AG09309 (cell line): ENCODE measurements around the gene SMPDL3A.

Experiments used
- DNase-seq: peaks from one replicate; pipeline ENCODE4 v3.0.0-alpha.2; 2010; ENCODE audit warnings: low read depth
- H3K4me3 ChIP-seq: 2 replicates; pipeline ENCODE4 v1.5.1; 2011; ENCODE audit warnings: mild to moderate bottlenecking, low read depth, low read length, moderate library complexity; ENCODE audit not compliant: control insufficient read depth
- TF ChIP-seq, protein P1 (sequence below): IDR thresholded peaks from 2 replicates; pipeline ENCODE4 v1.5.1; 2011; ENCODE audit warnings: mild to moderate bottlenecking, low read depth, low read length, inconsistent platforms; ENCODE audit not compliant: insufficient read depth, control insufficient read depth; ENCODE audit errors: missing control alignments

SMPDL3A gene

DNA sequence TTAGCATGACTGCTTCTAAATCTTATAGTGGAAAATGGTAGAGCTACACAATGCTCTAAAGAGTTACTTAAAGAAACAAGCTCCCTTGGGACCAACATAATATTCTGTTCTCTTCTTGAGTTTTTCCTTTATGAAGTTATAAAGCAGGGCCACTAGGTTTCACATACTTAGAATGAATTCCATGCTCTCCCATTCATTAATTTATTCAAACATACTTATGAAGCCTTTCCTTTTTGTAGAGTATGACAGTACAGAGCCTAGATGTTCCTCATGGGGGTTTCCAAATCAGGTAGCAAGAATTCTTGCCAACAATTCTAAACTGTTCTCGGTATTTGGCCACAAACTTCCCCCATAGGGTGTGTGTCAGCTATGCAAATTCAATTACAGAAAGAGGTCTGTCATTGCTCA, 30.1 kb upstream of the SMPDL3A start:
- TF ChIP-seq, protein P1, sequence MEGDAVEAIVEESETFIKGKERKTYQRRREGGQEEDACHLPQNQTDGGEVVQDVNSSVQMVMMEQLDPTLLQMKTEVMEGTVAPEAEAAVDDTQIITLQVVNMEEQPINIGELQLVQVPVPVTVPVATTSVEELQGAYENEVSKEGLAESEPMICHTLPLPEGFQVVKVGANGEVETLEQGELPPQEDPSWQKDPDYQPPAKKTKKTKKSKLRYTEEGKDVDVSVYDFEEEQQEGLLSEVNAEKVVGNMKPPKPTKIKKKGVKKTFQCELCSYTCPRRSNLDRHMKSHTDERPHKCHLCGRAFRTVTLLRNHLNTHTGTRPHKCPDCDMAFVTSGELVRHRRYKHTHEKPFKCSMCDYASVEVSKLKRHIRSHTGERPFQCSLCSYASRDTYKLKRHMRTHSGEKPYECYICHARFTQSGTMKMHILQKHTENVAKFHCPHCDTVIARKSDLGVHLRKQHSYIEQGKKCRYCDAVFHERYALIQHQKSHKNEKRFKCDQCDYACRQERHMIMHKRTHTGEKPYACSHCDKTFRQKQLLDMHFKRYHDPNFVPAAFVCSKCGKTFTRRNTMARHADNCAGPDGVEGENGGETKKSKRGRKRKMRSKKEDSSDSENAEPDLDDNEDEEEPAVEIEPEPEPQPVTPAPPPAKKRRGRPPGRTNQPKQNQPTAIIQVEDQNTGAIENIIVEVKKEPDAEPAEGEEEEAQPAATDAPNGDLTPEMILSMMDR, result no peak
- DNase-seq, result no peak
- no peak overlapping the region for H3K4me3 ChIP-seq

DNA sequence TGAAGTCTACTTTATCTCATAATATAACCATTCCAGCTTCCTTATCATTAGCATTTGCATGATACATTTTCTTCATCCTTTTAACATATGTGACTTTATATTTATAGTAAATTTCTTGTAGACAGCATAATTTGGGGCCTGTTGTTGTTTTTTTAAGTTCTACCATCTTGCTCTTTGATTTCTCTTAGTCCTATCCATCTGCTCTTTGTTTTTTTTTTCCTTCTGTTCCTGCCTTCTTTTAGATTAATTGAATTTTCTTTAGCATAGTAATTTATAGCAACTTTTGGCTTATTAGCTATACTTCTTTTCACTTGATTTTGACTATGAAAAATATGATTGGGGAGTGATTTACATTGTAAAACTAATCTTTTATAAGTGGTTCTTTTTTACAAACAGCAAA, 28.7 kb upstream of the SMPDL3A start:
- H3K4me3 ChIP-seq, result no peak overlapping the region
- DNase-seq, result no peak
- TF ChIP-seq, protein P1, result no peak

DNA sequence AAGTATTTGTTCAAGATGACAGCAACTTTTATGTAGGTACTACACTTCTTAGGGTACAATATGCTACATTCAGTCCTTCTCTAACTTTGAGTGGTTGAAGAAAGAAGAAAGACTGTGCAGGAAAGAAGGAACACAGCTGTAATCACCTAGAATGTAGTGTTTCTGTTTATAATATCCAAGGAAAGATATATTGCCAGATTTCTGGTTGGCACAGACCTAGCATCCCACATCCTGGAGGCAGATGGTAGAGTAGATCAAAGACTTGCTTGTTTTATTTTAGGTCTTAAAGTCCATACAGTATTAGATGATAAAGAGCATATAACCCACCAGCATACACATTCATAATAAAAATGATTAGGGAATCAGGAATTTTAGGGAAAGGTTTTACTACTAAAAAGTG, 22.8 kb upstream of the SMPDL3A start:
- no peak overlapping the region for H3K4me3 ChIP-seq
- DNase-seq, result no peak

DNA sequence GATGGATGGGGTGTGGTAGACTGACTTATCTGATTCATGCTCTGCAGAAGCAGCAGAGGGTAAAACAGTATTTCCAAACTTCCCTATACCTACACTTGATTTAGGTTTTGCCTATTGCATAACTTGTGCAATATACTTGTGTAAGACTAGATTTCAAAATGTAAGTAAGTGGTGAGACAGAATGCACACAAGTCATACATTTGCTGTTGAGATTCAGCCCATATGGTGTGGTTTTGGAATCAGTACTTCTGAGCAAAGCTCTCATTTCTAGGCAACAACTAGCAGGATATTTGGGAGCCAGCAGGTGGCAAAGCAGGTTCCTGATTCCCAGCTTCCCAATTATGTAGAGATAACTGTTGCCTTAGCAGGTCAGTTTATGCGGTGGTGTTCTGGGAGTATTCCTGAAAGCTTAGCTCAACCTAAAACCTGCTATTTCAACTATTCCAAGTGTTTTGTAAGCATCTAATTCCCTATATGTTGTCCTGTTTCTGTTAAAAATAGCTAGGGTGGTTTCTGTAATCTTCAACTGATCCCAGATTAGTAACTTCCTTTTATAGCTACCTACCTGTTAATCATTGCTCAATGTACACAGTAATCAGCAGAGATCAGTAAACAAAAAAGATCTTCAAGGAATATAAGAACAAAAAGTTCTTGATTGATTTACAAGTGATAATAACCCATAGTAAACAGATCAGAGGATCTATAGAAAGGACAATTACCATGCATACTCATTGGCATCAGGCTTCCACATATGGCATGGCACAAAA, 18.0 kb upstream of the SMPDL3A start:
- no peak for DNase-seq
- TF ChIP-seq, protein P1, result peak; percentile 7
- no peak overlapping the region for H3K4me3 ChIP-seq

More for the DNA sequence above, 22.8 kb upstream of the SMPDL3A start:
- TF ChIP-seq, protein P1, result no peak

DNA sequence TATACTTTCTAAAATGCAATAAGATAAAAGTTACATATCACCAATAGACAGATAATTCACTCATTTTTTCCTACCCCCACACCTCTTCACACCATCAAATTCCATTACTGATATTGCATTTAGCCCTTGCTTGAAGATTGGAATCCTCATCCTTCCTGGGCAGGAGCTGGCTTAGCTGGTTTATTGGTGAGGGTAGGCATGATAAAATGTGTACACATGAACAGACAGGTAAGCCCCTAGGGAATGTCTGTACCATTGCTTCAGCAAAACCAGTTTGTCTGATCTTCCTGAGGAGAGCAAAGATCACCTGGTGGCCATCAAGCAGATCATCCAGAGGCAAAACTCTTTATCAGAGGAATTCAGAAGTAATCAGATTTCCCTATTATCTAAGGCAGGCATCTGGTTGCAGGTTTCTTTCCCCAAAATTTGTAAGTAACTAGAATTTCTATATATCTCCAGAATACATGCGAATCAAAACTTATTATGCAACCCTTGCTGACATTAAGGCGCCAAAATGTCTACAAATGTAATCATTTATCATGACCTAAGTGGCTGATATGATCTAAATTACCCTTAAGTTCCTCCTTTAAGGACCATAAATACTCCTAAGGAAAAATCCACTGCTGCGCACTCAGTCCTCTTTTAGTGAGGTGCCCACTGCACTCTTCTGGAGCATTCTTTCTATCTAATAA, 16.2 kb upstream of the SMPDL3A start:
- no peak for DNase-seq
- TF ChIP-seq, protein P1, result no peak
- H3K4me3 ChIP-seq, result no peak overlapping the region

DNA sequence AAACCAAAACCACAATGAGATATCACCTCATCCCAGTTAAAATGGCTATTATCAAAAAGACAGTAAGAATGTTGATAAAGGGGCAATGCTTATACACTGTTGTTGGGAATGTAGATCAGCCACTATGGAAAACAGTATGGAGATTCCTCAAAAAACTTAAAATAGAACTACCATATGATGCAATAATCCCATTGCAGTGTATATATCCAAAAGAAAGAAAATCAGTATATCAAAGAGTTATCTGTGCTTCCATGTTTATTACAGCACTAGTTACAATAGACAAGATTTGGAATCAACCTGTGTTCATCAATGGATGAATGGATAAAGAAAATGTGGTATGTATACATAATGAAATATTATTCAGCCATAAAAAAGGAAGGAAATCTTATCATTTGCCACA, 13.1 kb upstream of the SMPDL3A start:
- DNase-seq, result no peak
- TF ChIP-seq, protein P1, result no peak
- no peak overlapping the region for H3K4me3 ChIP-seq
